ENCODE results near the gene CCZ1B.
"Not testable (repeated sequence)": the region's sequence is repeated elsewhere in the genome, so short reads cannot be mapped to it uniquely, and the experiment has no call there.

The CCZ1B gene

DNA sequence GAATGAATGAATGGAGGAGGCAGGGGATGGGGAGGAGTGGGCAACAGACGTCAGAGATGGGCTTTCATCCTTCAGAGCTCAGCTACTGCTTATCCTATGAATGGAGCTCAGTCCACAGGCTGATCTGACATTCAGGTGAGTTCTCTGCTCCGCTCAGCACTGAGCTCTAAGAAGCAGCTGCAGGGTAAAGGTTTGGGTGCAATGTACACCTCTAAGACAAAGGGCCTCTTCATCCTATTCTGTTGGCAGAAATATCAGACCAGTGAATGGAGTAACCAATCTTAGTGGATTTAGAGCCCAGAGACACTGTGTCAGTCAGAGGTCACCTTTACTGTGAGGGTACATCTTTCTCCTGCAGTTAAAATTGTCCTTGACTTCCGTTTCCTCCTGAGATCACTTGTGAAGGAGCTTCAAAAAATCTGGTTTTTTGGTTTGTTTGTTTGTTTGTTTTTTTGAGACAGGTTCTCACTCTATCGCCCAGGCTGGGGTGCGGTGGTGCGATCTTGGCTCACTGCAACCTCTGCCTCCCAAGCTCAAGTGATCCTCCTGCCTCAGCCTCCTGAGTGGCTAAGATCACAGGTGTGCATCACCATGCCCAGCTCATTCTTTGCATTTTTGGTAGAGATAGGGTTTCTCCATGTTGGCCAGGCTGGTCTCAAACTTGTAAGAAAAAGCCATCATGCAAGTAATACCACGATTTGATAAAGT, 5.1 kb upstream of the CCZ1B start:
- no peak overlapping the region for H3K4me3 ChIP-seq (ENCODE audit: low read depth in 1 of 5, low read length in 5 of 5)
- H3K27ac ChIP-seq (ENCODE audit: low read depth, low read length) = no peak overlapping the region
- H3K4me1 ChIP-seq (ENCODE audit: control insufficient read depth in 5 of 5, insufficient read depth in 5 of 5, low read length in 5 of 5) = no peaks in the 10 kb centered on the region
- H3K9ac ChIP-seq (ENCODE audit: low read length in 5 of 5) = no peak overlapping the region
- peaks cover 0 to 5% (median 0%) of the 10 kb centered on the region in 5 donors for H3K27me3 ChIP-seq (ENCODE audit: control insufficient read depth in 5 of 5, insufficient read depth in 4 of 5, low read length in 5 of 5)
- no peaks in the 10 kb centered on the region for H3K36me3 ChIP-seq (ENCODE audit: control insufficient read depth in 5 of 5, insufficient read depth in 5 of 5, low read length in 5 of 5)
- no peaks in the 10 kb centered on the region for H3K9me3 ChIP-seq (ENCODE audit: control insufficient read depth in 5 of 5, low read length in 5 of 5)

DNA sequence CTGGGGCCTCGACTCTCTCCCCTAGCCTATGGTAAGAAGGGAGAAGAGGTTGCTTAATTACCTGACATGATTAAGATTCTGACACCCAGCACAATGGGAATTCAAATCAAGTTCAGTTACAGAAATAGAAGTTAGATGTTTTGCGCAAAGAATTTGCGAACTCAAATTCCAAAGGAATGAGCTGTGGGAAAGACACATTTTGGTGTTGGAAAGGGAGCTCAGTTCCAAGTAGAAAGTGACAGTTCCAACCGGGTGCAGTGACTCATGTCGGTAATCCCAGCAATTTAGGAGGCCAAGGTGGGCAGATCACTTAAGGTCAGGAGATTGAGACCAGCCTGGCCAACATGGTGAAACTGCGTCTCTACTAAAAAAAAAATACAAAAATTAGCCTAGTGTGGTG, 4.0 kb upstream of the CCZ1B start:
- H3K4me3 ChIP-seq (ENCODE audit: low read depth in 1 of 5, low read length in 5 of 5); H3K27ac ChIP-seq (ENCODE audit: low read depth, low read length); H3K4me1 ChIP-seq (ENCODE audit: control insufficient read depth in 5 of 5, insufficient read depth in 5 of 5, low read length in 5 of 5); H3K27me3 ChIP-seq (ENCODE audit: control insufficient read depth in 5 of 5, insufficient read depth in 4 of 5, low read length in 5 of 5); H3K36me3 ChIP-seq (ENCODE audit: control insufficient read depth in 5 of 5, insufficient read depth in 5 of 5, low read length in 5 of 5); H3K9ac ChIP-seq (ENCODE audit: low read length in 5 of 5); H3K9me3 ChIP-seq (ENCODE audit: control insufficient read depth in 5 of 5, low read length in 5 of 5): not testable (repeated sequence)

DNA sequence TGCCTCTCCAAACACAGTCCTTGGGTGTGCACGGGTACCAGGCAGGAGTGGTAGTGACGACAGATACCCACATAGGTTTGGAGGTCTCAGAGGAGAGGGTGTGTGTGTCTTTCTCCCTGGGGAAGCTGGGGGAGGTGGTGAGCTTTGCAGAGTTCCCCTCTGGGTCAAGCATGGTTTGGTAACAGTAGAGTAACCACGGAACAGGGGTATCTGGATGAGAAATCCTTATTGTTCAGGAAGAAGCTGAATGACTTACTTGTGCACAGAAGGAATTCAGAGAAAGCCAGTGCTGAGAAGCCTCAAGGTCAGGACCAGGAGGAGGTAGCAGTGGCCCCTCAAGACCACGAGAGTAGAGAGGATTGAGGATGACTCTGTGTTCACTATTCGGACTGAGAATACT, 3.5 kb upstream of the CCZ1B start:
- H3K4me3 ChIP-seq (ENCODE audit: low read depth in 1 of 5, low read length in 5 of 5); H3K9me3 ChIP-seq (ENCODE audit: control insufficient read depth in 5 of 5, low read length in 5 of 5); H3K9ac ChIP-seq (ENCODE audit: low read length in 5 of 5); H3K36me3 ChIP-seq (ENCODE audit: control insufficient read depth in 5 of 5, insufficient read depth in 5 of 5, low read length in 5 of 5); H3K4me1 ChIP-seq (ENCODE audit: control insufficient read depth in 5 of 5, insufficient read depth in 5 of 5, low read length in 5 of 5); H3K27me3 ChIP-seq (ENCODE audit: control insufficient read depth in 5 of 5, insufficient read depth in 4 of 5, low read length in 5 of 5); H3K27ac ChIP-seq (ENCODE audit: low read depth, low read length): not testable (repeated sequence)

DNA sequence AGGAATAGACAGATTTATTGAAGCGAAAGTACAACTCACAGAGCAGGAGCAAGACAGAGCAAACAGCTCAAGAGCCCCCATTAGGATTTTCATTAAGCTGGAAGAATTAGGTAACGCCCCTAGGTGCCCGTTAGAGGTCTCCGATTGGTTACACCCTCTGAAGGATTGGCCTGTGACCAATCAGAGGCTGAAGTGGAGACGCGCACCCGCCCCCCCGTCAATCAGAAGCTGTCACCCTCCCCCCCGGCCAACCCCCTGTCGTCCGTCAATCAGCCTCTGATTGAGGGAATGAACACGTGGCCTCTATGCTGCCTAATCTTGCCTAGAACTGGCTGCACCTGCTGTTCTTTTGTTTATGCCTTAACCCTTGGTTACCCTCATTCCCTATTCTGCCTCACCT, 1.1 kb upstream of the CCZ1B start:
- not testable (repeated sequence) for H3K4me3 ChIP-seq (ENCODE audit: low read depth in 1 of 5, low read length in 5 of 5); H3K9me3 ChIP-seq (ENCODE audit: control insufficient read depth in 5 of 5, low read length in 5 of 5); H3K27me3 ChIP-seq (ENCODE audit: control insufficient read depth in 5 of 5, insufficient read depth in 4 of 5, low read length in 5 of 5); H3K9ac ChIP-seq (ENCODE audit: low read length in 5 of 5); H3K27ac ChIP-seq (ENCODE audit: low read depth, low read length); H3K36me3 ChIP-seq (ENCODE audit: control insufficient read depth in 5 of 5, insufficient read depth in 5 of 5, low read length in 5 of 5); H3K4me1 ChIP-seq (ENCODE audit: control insufficient read depth in 5 of 5, insufficient read depth in 5 of 5, low read length in 5 of 5)

DNA sequence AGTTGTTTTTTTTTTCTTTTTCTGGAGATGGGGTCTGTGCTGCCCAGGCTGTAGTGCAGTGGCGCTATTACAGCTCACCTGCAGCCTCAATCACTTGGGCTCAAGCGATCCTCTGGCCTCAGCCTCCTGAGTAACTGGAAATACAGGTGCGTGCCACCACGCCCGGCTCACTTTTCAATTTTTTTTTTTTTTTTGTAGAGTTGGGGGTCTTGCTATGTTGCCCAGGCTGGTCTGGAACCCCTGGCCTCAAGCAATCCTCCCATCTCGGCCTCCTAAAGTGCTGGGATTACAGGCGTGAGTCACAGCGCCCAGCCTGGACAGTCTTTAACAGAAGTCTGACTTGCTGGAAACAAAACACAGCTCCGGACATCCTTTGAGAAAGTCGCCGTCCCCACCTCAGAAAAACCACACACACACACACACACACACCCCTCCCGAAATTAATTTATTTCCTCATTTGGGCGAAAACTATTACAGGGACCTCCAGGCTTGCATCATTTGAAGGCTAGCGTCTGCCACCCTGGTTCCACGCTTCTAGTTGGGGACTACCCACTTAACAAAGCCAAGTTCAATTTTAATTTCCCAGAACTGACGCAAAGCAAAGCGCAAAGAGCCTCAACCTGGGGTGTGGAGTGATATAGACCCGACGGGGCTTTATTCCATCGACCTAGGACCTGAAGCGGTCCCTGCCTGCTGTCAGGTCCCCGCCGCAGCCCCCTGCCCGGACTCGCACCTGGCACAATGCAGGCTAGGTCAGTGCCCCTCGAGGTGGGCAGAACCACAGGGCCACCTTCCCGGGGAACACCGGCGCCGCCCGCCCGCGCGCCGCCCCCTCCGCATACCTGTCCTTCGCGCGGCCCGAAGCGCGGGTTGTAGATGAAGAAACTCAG, 594 bp downstream of the CCZ1B start:
- H3K4me1 ChIP-seq (ENCODE audit: control insufficient read depth in 5 of 5, insufficient read depth in 5 of 5, low read length in 5 of 5); H3K9me3 ChIP-seq (ENCODE audit: control insufficient read depth in 5 of 5, low read length in 5 of 5); H3K27me3 ChIP-seq (ENCODE audit: control insufficient read depth in 5 of 5, insufficient read depth in 4 of 5, low read length in 5 of 5); H3K27ac ChIP-seq (ENCODE audit: low read depth, low read length); H3K9ac ChIP-seq (ENCODE audit: low read length in 5 of 5); H3K36me3 ChIP-seq (ENCODE audit: control insufficient read depth in 5 of 5, insufficient read depth in 5 of 5, low read length in 5 of 5): not testable (repeated sequence)
- H3K4me3 ChIP-seq (ENCODE audit: low read depth in 1 of 5, low read length in 5 of 5) = peak overlapping the region in 1 of 5 donors; percentile 44

DNA sequence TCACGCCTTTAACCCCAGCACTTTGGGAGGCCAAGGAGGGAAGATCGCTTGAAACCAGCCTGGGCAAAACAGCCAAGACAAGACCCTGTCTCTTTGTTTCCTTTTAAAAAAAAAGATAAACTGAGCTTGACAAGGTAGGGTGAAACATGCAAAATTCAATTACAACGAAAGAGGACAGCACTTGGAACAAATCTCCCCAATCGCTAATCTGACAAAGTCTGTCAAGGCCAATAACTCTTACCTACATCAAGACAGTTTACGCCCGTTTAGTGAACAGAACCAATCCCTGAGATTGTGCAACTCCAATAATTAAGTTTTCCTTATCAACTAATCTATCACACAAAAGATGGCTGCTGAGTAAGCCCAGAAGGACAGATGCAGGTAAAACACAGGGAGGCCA, 4.5 kb downstream of the CCZ1B start:
- H3K4me1 ChIP-seq (ENCODE audit: control insufficient read depth in 5 of 5, insufficient read depth in 5 of 5, low read length in 5 of 5); H3K9me3 ChIP-seq (ENCODE audit: control insufficient read depth in 5 of 5, low read length in 5 of 5); H3K4me3 ChIP-seq (ENCODE audit: low read depth in 1 of 5, low read length in 5 of 5); H3K9ac ChIP-seq (ENCODE audit: low read length in 5 of 5); H3K27ac ChIP-seq (ENCODE audit: low read depth, low read length); H3K27me3 ChIP-seq (ENCODE audit: control insufficient read depth in 5 of 5, insufficient read depth in 4 of 5, low read length in 5 of 5): not testable (repeated sequence)
- H3K36me3 ChIP-seq (ENCODE audit: control insufficient read depth in 5 of 5, insufficient read depth in 5 of 5, low read length in 5 of 5) = peaks cover 0 to 22% (median 9%) of the 10 kb centered on the region in 5 donors

DNA sequence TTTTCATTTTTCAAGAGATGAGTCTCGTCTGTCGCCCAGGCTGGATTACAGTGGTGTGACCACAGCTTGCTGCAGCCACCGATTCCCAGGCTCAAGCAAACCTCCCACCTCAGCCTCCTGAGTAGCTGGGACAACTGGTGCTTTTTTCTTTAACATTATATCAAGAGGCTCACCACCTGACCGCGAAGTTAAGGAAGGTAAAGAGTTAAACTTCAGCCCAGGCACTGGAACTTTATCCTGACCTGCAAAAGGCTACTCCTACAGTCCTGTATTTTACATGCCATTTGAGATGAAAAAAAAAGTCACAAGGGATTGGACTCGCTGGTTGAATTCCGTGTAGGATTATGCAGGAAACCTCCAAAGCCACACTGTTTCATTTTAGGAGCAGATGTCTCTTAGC, 10.6 kb downstream of the CCZ1B start:
- H3K36me3 ChIP-seq (ENCODE audit: control insufficient read depth in 5 of 5, insufficient read depth in 5 of 5, low read length in 5 of 5) = peaks cover 2 to 42% (median 13%) of the 10 kb centered on the region in 5 donors

DNA sequence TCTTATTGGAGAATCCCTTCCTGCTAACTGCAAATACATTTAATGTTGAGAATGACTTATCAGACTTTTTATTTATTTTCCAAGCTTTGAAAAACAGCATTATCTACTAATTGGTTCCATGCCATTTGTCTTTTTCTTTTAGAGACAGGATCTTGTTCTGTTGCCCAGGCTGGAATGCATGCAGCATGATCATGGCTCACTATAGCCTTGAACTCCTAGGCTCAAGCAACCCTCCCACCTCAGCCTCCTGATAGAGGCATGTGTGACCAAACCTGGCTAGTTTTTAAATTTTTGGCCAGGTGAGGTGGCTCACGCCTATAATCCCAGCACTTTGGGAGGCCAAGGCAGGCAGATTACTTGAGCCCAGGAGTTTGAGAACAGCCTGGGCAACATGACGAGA, 13.1 kb downstream of the CCZ1B start:
- H3K27me3 ChIP-seq (ENCODE audit: control insufficient read depth in 5 of 5, insufficient read depth in 4 of 5, low read length in 5 of 5); H3K4me1 ChIP-seq (ENCODE audit: control insufficient read depth in 5 of 5, insufficient read depth in 5 of 5, low read length in 5 of 5); H3K9ac ChIP-seq (ENCODE audit: low read length in 5 of 5); H3K9me3 ChIP-seq (ENCODE audit: control insufficient read depth in 5 of 5, low read length in 5 of 5); H3K4me3 ChIP-seq (ENCODE audit: low read depth in 1 of 5, low read length in 5 of 5); H3K27ac ChIP-seq (ENCODE audit: low read depth, low read length): not testable (repeated sequence)
- peaks cover 2 to 39% (median 13%) of the 10 kb centered on the region in 5 donors for H3K36me3 ChIP-seq (ENCODE audit: control insufficient read depth in 5 of 5, insufficient read depth in 5 of 5, low read length in 5 of 5)

More for the DNA sequence above, 10.6 kb downstream of the CCZ1B start:
- H3K4me1 ChIP-seq (ENCODE audit: control insufficient read depth in 5 of 5, insufficient read depth in 5 of 5, low read length in 5 of 5); H3K27me3 ChIP-seq (ENCODE audit: control insufficient read depth in 5 of 5, insufficient read depth in 4 of 5, low read length in 5 of 5); H3K27ac ChIP-seq (ENCODE audit: low read depth, low read length); H3K4me3 ChIP-seq (ENCODE audit: low read depth in 1 of 5, low read length in 5 of 5); H3K9ac ChIP-seq (ENCODE audit: low read length in 5 of 5); H3K9me3 ChIP-seq (ENCODE audit: control insufficient read depth in 5 of 5, low read length in 5 of 5): not testable (repeated sequence)

DNA sequence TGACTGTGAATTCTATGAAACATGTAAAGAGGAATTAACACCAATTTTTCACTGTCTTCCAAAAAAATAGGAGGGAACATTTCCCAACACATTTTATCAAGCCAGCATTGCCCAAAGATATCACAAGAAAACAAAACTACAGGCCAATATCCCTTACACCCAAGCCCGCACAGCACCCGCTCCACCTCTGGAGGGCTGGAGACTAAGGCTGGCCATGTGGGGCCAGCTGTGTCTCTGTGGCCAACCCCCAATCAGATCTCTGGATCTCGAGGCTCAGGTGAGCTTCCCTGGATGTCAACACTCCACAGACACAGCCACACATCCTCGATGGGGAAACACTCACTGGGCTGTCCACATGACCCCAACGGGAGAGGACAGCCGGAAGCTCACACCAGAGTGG, 18.1 kb downstream of the CCZ1B start:
- H3K9me3 ChIP-seq (ENCODE audit: control insufficient read depth in 5 of 5, low read length in 5 of 5); H3K4me1 ChIP-seq (ENCODE audit: control insufficient read depth in 5 of 5, insufficient read depth in 5 of 5, low read length in 5 of 5); H3K9ac ChIP-seq (ENCODE audit: low read length in 5 of 5); H3K4me3 ChIP-seq (ENCODE audit: low read depth in 1 of 5, low read length in 5 of 5); H3K27ac ChIP-seq (ENCODE audit: low read depth, low read length); H3K27me3 ChIP-seq (ENCODE audit: control insufficient read depth in 5 of 5, insufficient read depth in 4 of 5, low read length in 5 of 5): not testable (repeated sequence)
- peaks cover 0 to 12% (median 0%) of the 10 kb centered on the region in 5 donors for H3K36me3 ChIP-seq (ENCODE audit: control insufficient read depth in 5 of 5, insufficient read depth in 5 of 5, low read length in 5 of 5)

DNA sequence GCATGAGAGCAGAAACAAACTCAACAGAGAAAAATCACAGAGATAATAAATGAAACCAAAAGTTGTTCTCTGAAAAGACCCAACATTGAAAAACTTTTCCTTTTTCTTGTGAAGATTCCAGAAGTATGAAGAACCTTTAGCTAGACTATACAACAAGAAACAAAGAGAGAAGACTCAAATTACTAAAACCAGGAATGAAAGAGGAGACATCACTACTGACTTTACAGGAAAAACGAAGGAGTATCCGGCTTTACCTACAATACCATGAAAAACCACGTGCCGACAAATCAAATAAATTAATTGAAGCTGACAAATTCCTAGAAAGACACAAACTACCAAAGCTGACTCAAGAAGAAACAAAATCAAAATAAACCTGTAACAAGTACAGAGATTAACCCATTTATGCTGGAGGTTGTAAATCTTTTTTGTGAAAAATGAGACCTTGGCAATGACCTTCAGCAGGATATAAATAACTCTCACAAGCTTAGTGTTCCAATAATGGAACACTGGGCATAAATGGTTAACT, 18.6 kb downstream of the CCZ1B start:
- H3K27me3 ChIP-seq (ENCODE audit: control insufficient read depth in 5 of 5, insufficient read depth in 4 of 5, low read length in 5 of 5); H3K4me3 ChIP-seq (ENCODE audit: low read depth in 1 of 5, low read length in 5 of 5); H3K27ac ChIP-seq (ENCODE audit: low read depth, low read length); H3K9me3 ChIP-seq (ENCODE audit: control insufficient read depth in 5 of 5, low read length in 5 of 5); H3K9ac ChIP-seq (ENCODE audit: low read length in 5 of 5); H3K4me1 ChIP-seq (ENCODE audit: control insufficient read depth in 5 of 5, insufficient read depth in 5 of 5, low read length in 5 of 5): not testable (repeated sequence)
- H3K36me3 ChIP-seq (ENCODE audit: control insufficient read depth in 5 of 5, insufficient read depth in 5 of 5, low read length in 5 of 5) = peaks cover 0 to 12% (median 0%) of the 10 kb centered on the region in 5 donors
